ENCODE data around the gene ZNF783.
A peak's percentile ranks its signal among the peaks of the same experiment; 100 is the strongest.
"Not testable (repeated sequence)": the region's sequence is repeated elsewhere in the genome, so short reads cannot be mapped to it uniquely, and the experiment has no call there.

The ZNF783 gene

DNA sequence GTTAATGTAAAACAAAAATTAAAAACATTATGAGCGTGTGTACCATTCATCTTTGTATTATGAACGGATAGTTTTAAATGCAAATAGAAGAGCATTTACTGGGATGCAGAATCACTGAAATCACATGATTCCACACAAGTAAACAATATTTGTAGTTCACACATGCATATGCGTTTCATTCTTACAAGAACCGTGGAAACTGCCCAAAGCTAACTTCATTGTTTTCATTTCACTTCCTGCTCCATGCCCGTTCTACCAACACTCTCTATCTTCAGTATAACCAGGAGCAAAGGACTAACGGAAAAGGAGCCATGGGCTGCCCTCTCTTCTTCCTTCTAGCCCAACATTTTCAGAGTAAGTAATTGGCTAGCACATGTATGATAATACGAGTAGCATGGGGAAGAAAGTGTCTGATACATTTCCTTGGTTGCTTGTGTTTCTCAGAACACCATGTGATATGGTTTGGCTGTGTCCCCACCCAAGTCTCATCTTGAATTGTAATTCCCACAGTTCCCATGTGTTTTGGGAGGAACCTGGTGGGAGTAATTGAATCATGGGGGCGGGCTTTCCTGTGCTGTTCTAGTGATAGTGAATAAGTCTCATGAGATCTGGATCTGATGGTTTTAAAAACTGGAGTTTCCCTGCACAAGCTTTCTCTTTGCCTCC, 38.8 kb downstream of the ZNF783 start:
- DNase-seq (ENCODE audit: low read depth) = no peak

DNA sequence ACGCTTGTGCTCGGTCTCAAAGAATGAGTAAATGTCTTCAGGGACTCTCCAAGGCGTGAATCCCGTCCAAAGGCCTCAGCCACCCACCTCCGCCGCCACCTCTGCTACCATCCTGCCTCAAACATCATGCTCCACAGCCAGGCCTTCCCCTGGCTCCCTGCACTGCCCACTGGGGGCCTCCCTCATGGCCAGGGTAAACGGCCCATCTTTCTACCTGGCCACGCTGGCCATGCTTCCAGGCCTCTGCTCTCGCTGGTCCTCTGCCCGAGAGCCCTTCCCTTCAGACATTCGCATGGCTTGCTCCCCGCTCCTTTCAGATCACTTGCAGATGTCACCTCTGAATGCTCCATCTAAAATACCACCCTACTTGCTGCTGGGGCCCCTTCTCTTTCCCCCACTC, 40.2 kb downstream of the ZNF783 start:
- no peak for DNase-seq (ENCODE audit: low read depth)

- DNase-seq (ENCODE audit: low read depth) = no peak
Measured at GRCh38 chr7:149302865-149303264, 40.9 kb downstream of the ZNF783 start.

DNA sequence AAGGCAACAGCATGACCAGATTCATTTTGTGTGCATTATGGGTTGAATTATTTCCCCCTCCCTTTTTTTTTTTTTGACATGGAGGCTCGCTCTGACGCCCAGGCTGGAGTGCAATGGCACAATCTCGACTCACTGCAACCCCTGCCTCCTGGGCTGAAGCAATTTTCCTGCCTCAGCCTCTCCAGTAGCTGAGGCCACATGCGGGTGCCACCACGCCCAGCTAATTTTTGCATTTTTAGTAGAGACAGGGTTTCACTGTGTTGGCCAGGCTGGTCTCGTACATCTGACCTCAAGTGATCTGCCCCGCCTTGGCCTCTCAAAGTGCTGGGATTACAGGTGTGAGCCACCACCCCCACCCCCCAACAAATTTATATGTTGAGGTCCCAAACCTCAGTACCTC, 42.0 kb downstream of the ZNF783 start:
- no peak for DNase-seq (ENCODE audit: low read depth)

- no peak for DNase-seq (ENCODE audit: low read depth)
Measured at GRCh38 chr7:149306854-149307253, 44.9 kb downstream of the ZNF783 start.

DNA sequence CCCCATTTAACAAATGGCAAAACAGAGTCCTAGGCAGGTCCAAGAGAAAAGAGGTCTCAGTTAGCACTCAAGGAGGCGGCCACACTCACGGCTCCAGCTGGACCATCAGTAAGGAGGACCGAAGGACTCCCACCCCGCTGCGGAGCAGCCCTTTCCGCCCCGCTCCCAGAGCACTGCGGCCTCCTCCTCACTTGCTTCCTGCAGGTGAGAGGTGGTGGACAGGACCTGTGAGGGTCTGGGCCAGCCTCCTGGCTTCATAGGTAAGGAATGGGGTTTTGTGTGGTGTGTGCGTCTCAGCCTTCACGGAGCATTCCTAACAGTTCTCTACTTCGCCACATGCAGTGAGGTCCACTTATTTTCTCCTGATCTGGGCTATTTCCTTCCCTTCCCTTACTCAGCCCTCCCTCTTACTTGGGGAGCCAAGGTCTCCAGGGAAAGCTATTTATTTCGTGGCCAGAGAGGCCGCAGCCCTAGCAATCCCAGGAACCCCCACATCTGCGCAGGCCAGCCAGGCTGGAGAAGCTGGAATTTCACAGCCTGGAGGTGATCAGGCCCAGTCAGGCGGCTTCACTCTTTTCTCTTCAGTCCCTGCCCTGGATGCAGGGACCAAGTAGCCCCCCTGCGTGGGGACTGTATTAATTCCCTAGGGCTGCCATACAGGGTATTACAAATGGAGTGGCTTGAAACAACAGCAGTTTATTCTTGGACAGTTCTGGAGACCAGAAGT, 45.9 kb downstream of the ZNF783 start:
- DNase-seq (ENCODE audit: low read depth) = no peak

- peak; percentile 63 for DNase-seq (ENCODE audit: low read depth)
Measured at GRCh38 chr7:149310113-149310836, 48.3 kb downstream of the ZNF783 start.

DNA sequence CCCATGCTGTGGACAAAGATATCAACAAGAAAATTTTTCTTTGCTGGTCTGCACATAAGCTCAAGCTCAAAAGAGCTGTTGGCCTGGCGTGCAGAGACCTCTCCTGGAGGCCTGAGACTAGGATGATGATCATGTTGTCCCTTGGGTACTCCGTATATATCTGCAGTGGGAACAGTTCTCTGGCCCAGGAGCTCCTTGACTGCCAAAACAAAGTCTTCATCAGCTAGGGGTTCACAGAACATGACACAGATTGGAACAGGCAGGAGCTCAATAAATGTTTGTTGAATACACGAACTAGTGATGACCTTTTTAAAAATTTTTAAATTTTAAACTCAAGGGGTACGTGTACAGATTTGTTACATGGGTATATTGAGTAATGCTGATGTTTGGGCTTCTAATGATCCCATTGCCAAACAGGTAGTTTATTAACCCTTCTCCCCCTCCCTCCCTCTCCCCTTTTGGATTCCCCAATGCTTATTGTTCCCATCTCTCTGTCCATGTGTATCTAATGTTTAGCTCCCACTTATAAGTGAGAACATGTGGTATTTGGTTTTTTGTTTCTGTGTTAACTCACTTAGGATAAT, 49.1 kb downstream of the ZNF783 start:
- no peak for DNase-seq (ENCODE audit: low read depth)

GRCh38 chr7:149313981-149314380, 52.0 kb downstream of the ZNF783 start:
- DNase-seq (ENCODE audit: low read depth) = no peak

DNA sequence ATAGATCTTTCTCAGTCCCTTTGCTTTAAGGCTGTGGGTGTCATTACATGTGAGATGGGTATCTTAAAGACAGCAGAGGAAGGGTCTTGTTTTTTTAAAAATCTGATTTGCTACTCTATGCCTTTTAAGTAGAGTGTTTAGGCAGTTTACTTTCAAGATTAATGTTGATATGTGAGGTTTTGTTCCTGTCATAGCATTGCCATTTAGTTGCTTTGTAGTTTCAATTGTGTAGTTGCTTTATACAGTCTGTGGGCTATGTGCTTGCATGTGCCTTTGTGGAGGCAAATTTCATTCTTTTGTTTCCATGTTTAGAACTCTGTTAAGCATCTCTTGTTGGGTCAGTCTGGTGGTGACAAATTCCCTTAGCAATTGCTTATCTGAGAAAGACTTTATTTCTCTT, 54.6 kb downstream of the ZNF783 start:
- no peak for DNase-seq (ENCODE audit: low read depth)

DNA sequence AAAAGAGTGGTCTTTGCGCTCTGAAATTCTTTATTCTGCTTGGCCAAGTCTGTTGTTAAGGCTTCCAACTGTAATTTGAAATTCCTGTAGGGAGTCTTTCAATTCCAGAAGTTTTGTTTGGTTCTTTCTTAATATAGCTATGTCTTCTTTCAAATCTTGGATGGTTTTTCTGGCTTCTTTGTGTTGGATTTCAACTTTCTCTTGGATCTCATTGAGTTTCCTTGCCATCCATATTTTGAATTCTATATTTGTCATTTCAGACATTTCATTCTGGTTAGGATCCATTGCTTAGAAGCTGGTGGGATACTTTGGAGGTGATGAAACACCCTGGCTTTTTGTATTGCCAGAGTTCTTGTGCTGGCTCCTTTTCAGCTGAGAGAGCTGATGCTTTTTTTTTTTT, 55.5 kb downstream of the ZNF783 start:
- no peak for DNase-seq (ENCODE audit: low read depth)

- no peak for DNase-seq (ENCODE audit: low read depth)
Measured at GRCh38 chr7:149317986-149318672, 56.1 kb downstream of the ZNF783 start.

DNA sequence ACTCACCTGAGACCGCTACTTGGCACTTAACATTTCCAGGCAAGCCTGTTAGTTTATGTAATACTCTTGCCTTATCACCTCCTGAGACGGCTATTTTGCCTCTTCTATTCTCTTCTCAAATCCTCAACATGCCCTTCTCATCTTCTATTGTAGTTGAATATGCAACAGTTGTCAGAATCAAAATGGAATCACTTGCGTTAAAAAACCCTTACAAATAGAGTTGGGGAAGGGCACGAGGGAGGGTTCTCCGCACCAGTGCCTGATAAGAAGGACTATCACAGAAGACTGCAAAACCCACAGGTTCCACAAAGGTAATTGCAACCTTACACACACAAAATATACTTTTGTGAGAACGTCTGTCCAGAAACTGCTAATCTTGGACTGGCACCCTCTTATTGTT, 57.4 kb downstream of the ZNF783 start:
- no peak for DNase-seq (ENCODE audit: low read depth)

GRCh38 chr7:149320313-149321124, 58.5 kb downstream of the ZNF783 start:
- DNase-seq (ENCODE audit: low read depth) = no peak

GRCh38 chr7:149321125-149321905, 59.3 kb downstream of the ZNF783 start:
- DNase-seq (ENCODE audit: low read depth) = not testable (repeated sequence)

DNA sequence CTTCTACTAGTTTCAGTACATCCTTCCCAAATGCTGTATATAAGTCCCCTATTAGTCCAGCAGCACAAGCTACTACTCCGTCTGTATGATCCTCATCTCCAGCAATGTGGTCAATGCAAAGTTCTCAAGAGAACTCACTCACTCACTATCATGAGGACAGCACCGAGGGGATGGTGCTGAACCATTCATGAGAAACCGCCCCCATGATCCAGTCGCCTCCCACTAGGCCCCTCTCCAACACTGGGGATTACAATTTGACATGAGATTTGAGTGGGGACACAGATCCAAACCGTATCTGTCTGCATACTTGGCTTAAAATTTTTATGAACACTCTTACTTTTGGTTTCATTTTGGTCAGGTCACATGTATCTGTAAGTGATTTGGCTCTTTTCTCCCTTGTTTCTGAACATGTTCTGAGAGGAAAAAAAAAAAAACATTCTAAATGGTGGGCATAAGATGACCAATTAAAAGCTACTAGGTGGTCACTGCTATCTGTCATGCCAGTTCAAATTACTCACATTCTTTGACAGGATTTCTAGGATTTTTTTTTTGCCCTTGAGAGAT, 60.1 kb downstream of the ZNF783 start:
- no peak for DNase-seq (ENCODE audit: low read depth)

DNA sequence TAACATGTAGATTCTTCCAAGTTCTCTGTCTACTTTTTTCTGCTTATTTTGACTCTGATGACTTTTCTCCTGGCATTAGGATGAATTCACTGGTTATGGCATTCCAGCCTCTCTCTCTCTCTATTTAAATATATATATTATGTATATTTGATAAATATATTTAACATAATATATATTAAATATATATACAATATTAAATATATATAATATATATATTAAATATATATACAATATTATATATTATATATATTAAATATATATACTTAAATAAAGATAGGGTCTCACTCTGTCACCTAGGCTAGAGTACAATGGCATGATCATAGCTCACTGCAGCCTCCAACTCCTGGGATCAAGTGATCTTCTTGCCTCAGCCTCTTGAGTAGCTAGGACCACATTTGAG, 60.7 kb downstream of the ZNF783 start:
- no peak for DNase-seq (ENCODE audit: low read depth)

DNA sequence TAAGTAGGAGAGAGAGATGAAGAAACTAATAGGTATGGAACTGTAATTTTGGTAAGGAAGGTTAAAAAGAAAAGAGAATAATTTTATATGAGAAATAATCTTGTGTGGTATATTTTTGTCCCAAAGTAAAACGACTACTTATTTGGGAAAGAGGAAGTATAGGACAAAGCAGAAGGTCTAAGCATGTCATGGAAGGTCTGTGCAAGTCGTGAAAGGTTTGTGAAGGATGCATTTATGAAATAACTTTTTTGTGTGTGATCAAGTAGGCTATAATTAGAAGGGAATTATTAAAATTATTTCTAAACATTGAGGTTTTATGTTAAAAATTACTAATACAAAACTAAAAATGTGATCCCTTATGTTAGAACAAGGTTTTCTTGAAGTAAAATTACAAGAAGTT, 63.3 kb downstream of the ZNF783 start:
- DNase-seq (ENCODE audit: low read depth) = no peak

DNA sequence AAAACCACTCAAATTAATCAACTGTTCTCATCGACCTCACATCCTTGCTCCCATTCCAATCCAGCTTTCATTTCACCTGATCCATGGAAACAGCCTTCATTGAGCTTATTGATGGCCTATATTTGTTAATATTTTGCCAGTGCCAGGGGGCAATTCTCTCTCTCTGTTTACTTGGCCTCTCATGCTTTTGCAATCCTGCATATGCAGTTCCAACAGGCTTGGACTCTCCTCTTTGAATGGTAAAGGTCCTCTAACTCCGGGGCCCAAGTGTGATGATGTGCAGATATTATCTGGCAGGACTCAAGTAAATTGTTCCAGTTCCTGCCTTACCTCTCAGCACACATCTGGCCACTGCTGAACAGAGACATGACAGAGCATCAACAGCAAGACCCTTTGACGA, 67.3 kb downstream of the ZNF783 start:
- DNase-seq (ENCODE audit: low read depth) = no peak

DNA sequence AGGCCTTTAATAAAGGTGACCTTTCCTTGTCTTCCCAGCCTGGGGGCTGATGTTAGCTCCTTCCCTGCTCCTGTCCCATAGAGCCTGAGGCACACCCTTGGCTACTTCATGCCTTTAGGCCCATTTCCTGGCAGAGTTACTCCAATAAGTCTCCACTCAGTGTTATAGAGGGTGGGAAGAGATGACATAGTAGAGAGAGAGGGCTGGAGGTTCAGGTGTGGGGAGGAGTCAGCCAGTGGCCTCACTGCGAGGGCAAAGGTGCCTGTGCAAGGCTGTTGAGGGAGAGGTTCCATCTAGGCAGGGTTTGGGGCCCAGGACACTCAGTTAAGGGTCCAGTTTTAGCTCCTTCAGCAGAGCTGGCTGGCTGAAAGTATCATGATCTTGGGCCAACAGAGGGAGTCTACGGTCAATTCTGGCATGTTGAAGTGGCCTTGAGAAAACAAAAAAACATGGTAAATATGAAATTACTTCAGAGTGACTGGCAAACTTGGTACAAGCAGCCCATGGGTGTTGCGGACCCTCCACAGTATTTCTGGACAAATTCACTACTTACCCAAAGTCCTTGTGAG, 67.9 kb downstream of the ZNF783 start:
- no peak for DNase-seq (ENCODE audit: low read depth)

Data from non-pigmented ciliary epithelial cell (primary cell).